ENCODE measurements around the gene LRRC32.

DNA sequence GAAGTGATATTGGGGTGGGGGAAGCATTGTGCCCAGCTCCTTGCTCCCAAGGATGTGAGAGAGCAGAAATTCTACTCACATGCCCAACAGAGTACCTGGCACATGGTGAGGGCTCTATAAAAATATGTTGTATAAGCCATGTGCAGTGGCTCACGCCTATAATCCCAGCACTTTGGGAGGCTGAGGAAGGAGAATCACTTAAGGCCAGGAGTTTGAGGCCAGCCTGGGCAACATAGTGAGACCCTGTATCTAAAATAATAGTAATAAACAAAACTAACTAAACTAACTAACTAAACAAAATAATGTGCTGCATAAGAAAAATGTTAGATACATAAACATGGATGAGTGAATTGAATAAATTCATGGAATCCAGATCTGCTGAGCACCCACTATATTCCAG is 33.2 kb upstream of the LRRC32 start:
- TF ChIP-seq, protein P1, sequence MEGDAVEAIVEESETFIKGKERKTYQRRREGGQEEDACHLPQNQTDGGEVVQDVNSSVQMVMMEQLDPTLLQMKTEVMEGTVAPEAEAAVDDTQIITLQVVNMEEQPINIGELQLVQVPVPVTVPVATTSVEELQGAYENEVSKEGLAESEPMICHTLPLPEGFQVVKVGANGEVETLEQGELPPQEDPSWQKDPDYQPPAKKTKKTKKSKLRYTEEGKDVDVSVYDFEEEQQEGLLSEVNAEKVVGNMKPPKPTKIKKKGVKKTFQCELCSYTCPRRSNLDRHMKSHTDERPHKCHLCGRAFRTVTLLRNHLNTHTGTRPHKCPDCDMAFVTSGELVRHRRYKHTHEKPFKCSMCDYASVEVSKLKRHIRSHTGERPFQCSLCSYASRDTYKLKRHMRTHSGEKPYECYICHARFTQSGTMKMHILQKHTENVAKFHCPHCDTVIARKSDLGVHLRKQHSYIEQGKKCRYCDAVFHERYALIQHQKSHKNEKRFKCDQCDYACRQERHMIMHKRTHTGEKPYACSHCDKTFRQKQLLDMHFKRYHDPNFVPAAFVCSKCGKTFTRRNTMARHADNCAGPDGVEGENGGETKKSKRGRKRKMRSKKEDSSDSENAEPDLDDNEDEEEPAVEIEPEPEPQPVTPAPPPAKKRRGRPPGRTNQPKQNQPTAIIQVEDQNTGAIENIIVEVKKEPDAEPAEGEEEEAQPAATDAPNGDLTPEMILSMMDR (IDR thresholded peaks at IDR 0.05): no peak
- no peak for TF ChIP-seq POLR2AphosphoS5 (IDR thresholded peaks at IDR 0.05)
- no peak for TF ChIP-seq POLR2A (IDR thresholded peaks at IDR 0.05)
- no peak for TF ChIP-seq EP300 (IDR thresholded peaks at IDR 0.05)
